Mesenchymal stem cell (in vitro differentiated cells and primary cell): ENCODE measurements around the gene CDK5R1.

Experiments used
- DNase-seq: peaks from one replicate; pipeline ENCODE4 v3.0.0-alpha.2; 2013
- H2AFZ ChIP-seq: one replicate; pipeline ENCODE4 v1.6.1; 2013; ENCODE audit warnings: low read depth, mild to moderate bottlenecking, control low read depth, inconsistent platforms, low read length, moderate library complexity
- H2AK5ac ChIP-seq: 2 replicates; pipeline ENCODE4 v1.6.1; 2013; ENCODE audit warnings: low read length, moderate library complexity, mild to moderate bottlenecking, inconsistent platforms; ENCODE audit not compliant: severe bottlenecking
- H2BK120ac ChIP-seq: one replicate; pipeline ENCODE4 v1.6.1; 2013; ENCODE audit warnings: low read depth, mild to moderate bottlenecking, inconsistent platforms, low read length, moderate library complexity
- H2BK12ac ChIP-seq, 2 experiments: one replicate each; pipeline ENCODE4 v1.6.1; 2013; ENCODE audit warnings: inconsistent platforms in 2 of 2, low read length in 2 of 2, mild to moderate bottlenecking in 2 of 2, moderate library complexity in 2 of 2, control low read depth in 1 of 2
- H2BK15ac ChIP-seq: one replicate; pipeline ENCODE4 v1.6.1; 2013; ENCODE audit warnings: mild to moderate bottlenecking, low read depth, inconsistent platforms; ENCODE audit not compliant: poor library complexity, severe bottlenecking
- H2BK5ac ChIP-seq: 2 replicates; pipeline ENCODE4 v1.6.1; 2013; ENCODE audit warnings: low read depth, mild to moderate bottlenecking, low read length, control low read depth, inconsistent platforms; ENCODE audit not compliant: poor library complexity, severe bottlenecking
- H3K14ac ChIP-seq, 2 experiments: one replicate each; pipeline ENCODE4 v1.6.1; 2013; ENCODE audit warnings: inconsistent platforms in 2 of 2, low read length in 2 of 2, control low read depth in 1 of 2, mild to moderate bottlenecking in 1 of 2, moderate library complexity in 1 of 2
- H3K18ac ChIP-seq, 2 experiments: one replicate each; pipeline ENCODE4 v1.6.1; 2013; ENCODE audit warnings: inconsistent platforms in 2 of 2, low read length in 2 of 2, control low read depth in 1 of 2, low read depth in 1 of 2, mild to moderate bottlenecking in 1 of 2
- H3K23ac ChIP-seq, 2 experiments: one replicate each; pipeline ENCODE4 v1.6.1; 2013; ENCODE audit warnings: inconsistent platforms in 2 of 2, low read length in 2 of 2, mild to moderate bottlenecking in 2 of 2, moderate library complexity in 2 of 2, control low read depth in 1 of 2
- H3K27ac ChIP-seq: 2 replicates; pipeline ENCODE4 v1.5.1; 2013; ENCODE audit warnings: mild to moderate bottlenecking, moderate library complexity, low read length, control low read depth, inconsistent platforms; ENCODE audit not compliant: poor library complexity, severe bottlenecking
- H3K27me3 ChIP-seq, 2 experiments: 2 replicates each; pipeline versions ENCODE4 v1.6.1 to v1.7.0; 2013; ENCODE audit warnings: low read length in 2 of 2, mild to moderate bottlenecking in 2 of 2, moderate library complexity in 2 of 2, control low read depth in 1 of 2, inconsistent platforms in 1 of 2; ENCODE audit not compliant: control insufficient read depth in 1 of 2, insufficient read depth in 1 of 2
- H3K36me3 ChIP-seq, 2 experiments: 2 replicates each; pipeline versions ENCODE4 v1.6.1 to v1.7.0; 2013; ENCODE audit warnings: low read length in 2 of 2, control low read depth in 1 of 2, inconsistent platforms in 1 of 2, low read depth in 1 of 2, mild to moderate bottlenecking in 1 of 2; ENCODE audit not compliant: insufficient read depth in 2 of 2, control insufficient read depth in 1 of 2
- H3K4ac ChIP-seq, 2 experiments: one replicate each; pipeline ENCODE4 v1.6.1; 2013; ENCODE audit warnings: inconsistent platforms in 2 of 2, low read length in 2 of 2, mild to moderate bottlenecking in 2 of 2, moderate library complexity in 2 of 2, control low read depth in 1 of 2, low read depth in 1 of 2
- H3K4me1 ChIP-seq: 2 replicates; pipeline ENCODE4 v1.6.1; 2013; ENCODE audit warnings: low read depth, low read length, control low read depth; ENCODE audit not compliant: control insufficient read depth, insufficient read depth
- H3K4me2 ChIP-seq: 2 replicates; pipeline ENCODE4 v1.6.1; 2013; ENCODE audit warnings: low read length, mild to moderate bottlenecking, inconsistent platforms; ENCODE audit not compliant: poor library complexity, severe bottlenecking
- H3K4me3 ChIP-seq, 2 experiments: 2 replicates each; pipeline versions ENCODE4 v1.5.1 to v1.7.0; 2013; ENCODE audit warnings: low read length in 2 of 2, mild to moderate bottlenecking in 2 of 2, control low read depth in 1 of 2, low read depth in 1 of 2; ENCODE audit not compliant: insufficient read depth in 1 of 2
- H3K79me1 ChIP-seq: replicated peaks from 2 replicates; pipeline ENCODE4 v1.6.1; 2013; ENCODE audit warnings: mild to moderate bottlenecking, control low read depth, low read length, inconsistent platforms; ENCODE audit not compliant: poor library complexity, severe bottlenecking
- H3K9ac ChIP-seq: 2 replicates; pipeline ENCODE4 v1.7.0; 2013; ENCODE audit warnings: mild to moderate bottlenecking, low read length, moderate library complexity
- H3K9me3 ChIP-seq: 2 replicates; pipeline ENCODE4 v1.7.0; 2013; ENCODE audit warnings: mild to moderate bottlenecking, low read length; ENCODE audit not compliant: control insufficient read depth
- H4K8ac ChIP-seq: one replicate; pipeline ENCODE4 v1.6.1; 2013; ENCODE audit warnings: inconsistent platforms, mild to moderate bottlenecking, low read length, moderate library complexity
- H4K91ac ChIP-seq: one replicate; pipeline ENCODE4 v1.6.1; 2013; ENCODE audit warnings: mild to moderate bottlenecking, low read length, inconsistent platforms
- WGBS: methylation state at CpG from one replicate; pipeline ENCODE4 v1.1.7; 2013; ENCODE audit warnings: mixed read lengths; 5-methylcytosine and 5-hydroxymethylcytosine counted together

Gene CDK5R1

GRCh38 chr17:32461498-32461852, 25.3 kb upstream of the CDK5R1 start:
- H4K91ac ChIP-seq = no peak overlapping the region
- no peak overlapping the region for H4K8ac ChIP-seq
- no peaks in the 10 kb centered on the region for H3K27me3 ChIP-seq
- no peak overlapping the region for H2BK5ac ChIP-seq
- DNase-seq = no peak
- H3K9ac ChIP-seq = no peak overlapping the region
- no peak overlapping the region for H3K23ac ChIP-seq
- H2BK12ac ChIP-seq = no peak overlapping the region
- no peaks in the 10 kb centered on the region for H3K9me3 ChIP-seq
- H3K4me1 ChIP-seq = no peaks in the 10 kb centered on the region
- H3K27ac ChIP-seq = no peak overlapping the region
- 89% methylated on average over 4 of the region's 4 CpGs for WGBS
- no peak overlapping the region for H2BK120ac ChIP-seq
- H3K18ac ChIP-seq = no peak overlapping the region
- H3K14ac ChIP-seq = no peak overlapping the region
- H2AFZ ChIP-seq = no peak overlapping the region
- H2AK5ac ChIP-seq = no peak overlapping the region
- no peak overlapping the region for H3K4me2 ChIP-seq
- H3K36me3 ChIP-seq = peaks cover 41 to 82% of the 10 kb centered on the region in 2 experiments
- H3K79me1 ChIP-seq = peaks cover 17% of the 10 kb centered on the region
- no peak overlapping the region for H2BK15ac ChIP-seq
- H3K4ac ChIP-seq = no peak overlapping the region
- no peak overlapping the region for H3K4me3 ChIP-seq

- no peak overlapping the region for H3K9ac ChIP-seq
- H3K4me2 ChIP-seq = no peak overlapping the region
- H3K79me1 ChIP-seq = peaks cover 17% of the 10 kb centered on the region
- no peak overlapping the region for H3K23ac ChIP-seq
- H3K27me3 ChIP-seq = no peaks in the 10 kb centered on the region
- H3K27ac ChIP-seq = no peak overlapping the region
- H2BK12ac ChIP-seq = no peak overlapping the region
- DNase-seq = peak; percentile 75
- no peak overlapping the region for H4K8ac ChIP-seq
- no peak overlapping the region for H2AFZ ChIP-seq
- H3K4me1 ChIP-seq = no peaks in the 10 kb centered on the region
- no peak overlapping the region for H3K14ac ChIP-seq
- no peak overlapping the region for H4K91ac ChIP-seq
- H3K9me3 ChIP-seq = no peaks in the 10 kb centered on the region
- H2BK5ac ChIP-seq = no peak overlapping the region
- H3K36me3 ChIP-seq = peaks cover 39 to 85% of the 10 kb centered on the region in 2 experiments
- no peak overlapping the region for H3K18ac ChIP-seq
- H3K4ac ChIP-seq = no peak overlapping the region
- no peak overlapping the region for H2BK120ac ChIP-seq
- H2BK15ac ChIP-seq = no peak overlapping the region
- WGBS = no CpG with 5 or more reads among the region's 1 CpG
- no peak overlapping the region for H2AK5ac ChIP-seq
- no peak overlapping the region for H3K4me3 ChIP-seq
Observed at GRCh38 chr17:32461853-32462617, 24.8 kb upstream of the CDK5R1 start.

GRCh38 chr17:32463304-32463703, 23.5 kb upstream of the CDK5R1 start:
- no peaks in the 10 kb centered on the region for H3K27me3 ChIP-seq
- no peak overlapping the region for H2AFZ ChIP-seq
- H4K8ac ChIP-seq = no peak overlapping the region
- H3K23ac ChIP-seq = no peak overlapping the region
- H3K4ac ChIP-seq = no peak overlapping the region
- peaks cover 16% of the 10 kb centered on the region for H3K79me1 ChIP-seq
- H3K18ac ChIP-seq = no peak overlapping the region
- no peak overlapping the region for H4K91ac ChIP-seq
- H3K4me2 ChIP-seq = no peak overlapping the region
- peaks cover 41 to 86% of the 10 kb centered on the region in 2 experiments for H3K36me3 ChIP-seq
- no peak overlapping the region for H2BK12ac ChIP-seq
- DNase-seq = no peak
- H2BK120ac ChIP-seq = no peak overlapping the region
- no peak overlapping the region for H2BK5ac ChIP-seq
- H2BK15ac ChIP-seq = no peak overlapping the region
- no peak overlapping the region for H2AK5ac ChIP-seq
- H3K9me3 ChIP-seq = no peaks in the 10 kb centered on the region
- no peak overlapping the region for H3K4me3 ChIP-seq
- H3K27ac ChIP-seq = no peak overlapping the region
- H3K14ac ChIP-seq = no peak overlapping the region
- no peaks in the 10 kb centered on the region for H3K4me1 ChIP-seq
- H3K9ac ChIP-seq = no peak overlapping the region
- no CpG with 5 or more reads among the region's 3 CpGs for WGBS

GRCh38 chr17:32464374-32464773, 22.4 kb upstream of the CDK5R1 start:
- Histone ChIP-seq H2BK12ac (no peak overlapping the region), H3K4me1 (no peaks in the 10 kb centered on the region), H3K9me3 (no peaks in the 10 kb centered on the region), H3K23ac (no peak overlapping the region), H2AFZ (no peak overlapping the region), H4K8ac (no peak overlapping the region), H3K4ac (no peak overlapping the region), H3K36me3 (peaks cover 41 to 86% of the 10 kb centered on the region in 2 experiments), H3K79me1 (peaks cover 21% of the 10 kb centered on the region), H2AK5ac (no peak overlapping the region), H4K91ac (no peak overlapping the region), H3K18ac (no peak overlapping the region), H3K27me3 (no peaks in the 10 kb centered on the region), H3K4me3 (no peak overlapping the region), H2BK15ac (no peak overlapping the region), H3K9ac (no peak overlapping the region), H3K4me2 (no peak overlapping the region), H2BK120ac (no peak overlapping the region), H2BK5ac (no peak overlapping the region), H3K27ac (no peak overlapping the region), H3K14ac (no peak overlapping the region)
- WGBS = no CpG with 5 or more reads among the region's 1 CpG
- DNase-seq = no peak
